Vagina (tissue), 2 donors: Measurements from ENCODE around the gene TMED4.

Source experiments
- CTCF ChIP-seq, 3 experiments: fragments of 450-650 bp in 2 of 3; fragments of 200-600 bp in 1 of 3; sonication (generic) in 1 of 3; IDR thresholded peaks; one replicate each; pipeline ENCODE4 v1.5.1; 2017 to 2019; ENCODE audit warnings: antibody characterized with exemption in 3 of 3, mild to moderate bottlenecking in 2 of 3, moderate library complexity in 2 of 3
- POLR2A ChIP-seq, 2 donors: fragments of 450-650 bp; IDR thresholded peaks; one replicate each; pipeline ENCODE4 v1.6.1; 2017; ENCODE audit warnings: antibody characterized with exemption in 2 of 2, mild to moderate bottlenecking in 2 of 2, moderate library complexity in 2 of 2
- POLR2AphosphoS5 ChIP-seq, 2 donors: sonication (generic); formaldehyde crosslinking; IDR thresholded peaks; one replicate each; pipeline ENCODE4 v1.9.0; 2017; ENCODE audit warnings: antibody characterized with exemption in 2 of 2, mild to moderate bottlenecking in 2 of 2, low read depth in 1 of 2; ENCODE audit not compliant: insufficient read depth in 1 of 2

GRCh38 chr7:44615793-44616192 lies 33.8 kb upstream of the TMED4 start:
- TF ChIP-seq CTCF (IDR thresholded peaks at IDR 0.05) (no peak), POLR2A (IDR thresholded peaks at IDR 0.05) (no peak), POLR2AphosphoS5 (IDR thresholded peaks at IDR 0.05; ENCODE audit: insufficient read depth in 1 of 2, low read depth in 1 of 2) (no peak)
